Choroid plexus epithelial cell (primary cell): ENCODE measurements around the gene AKT1.
A peak's percentile ranks its signal among the peaks of the same experiment; 100 is the strongest.

ENCODE experiments used
- DNase-seq: peaks from one replicate; pipeline ENCODE4 v3.0.0-alpha.2; 2010; ENCODE audit warnings: low read depth
- H3K4me3 ChIP-seq: 2 replicates; pipeline ENCODE4 v1.5.1; 2011; ENCODE audit warnings: low read depth, mild to moderate bottlenecking, control low read depth, low read length, moderate library complexity
- TF ChIP-seq, protein P1 (sequence below): conservative IDR thresholded peaks from 2 replicates; pipeline ENCODE4 v1.5.1; 2011; ENCODE audit warnings: low read depth, mild to moderate bottlenecking, control low read depth, inconsistent platforms, low read length, moderate library complexity

Gene AKT1

GRCh38 chr14:104741803-104742251 lies 53.7 kb downstream of the AKT1 start:
- TF ChIP-seq, protein P1, sequence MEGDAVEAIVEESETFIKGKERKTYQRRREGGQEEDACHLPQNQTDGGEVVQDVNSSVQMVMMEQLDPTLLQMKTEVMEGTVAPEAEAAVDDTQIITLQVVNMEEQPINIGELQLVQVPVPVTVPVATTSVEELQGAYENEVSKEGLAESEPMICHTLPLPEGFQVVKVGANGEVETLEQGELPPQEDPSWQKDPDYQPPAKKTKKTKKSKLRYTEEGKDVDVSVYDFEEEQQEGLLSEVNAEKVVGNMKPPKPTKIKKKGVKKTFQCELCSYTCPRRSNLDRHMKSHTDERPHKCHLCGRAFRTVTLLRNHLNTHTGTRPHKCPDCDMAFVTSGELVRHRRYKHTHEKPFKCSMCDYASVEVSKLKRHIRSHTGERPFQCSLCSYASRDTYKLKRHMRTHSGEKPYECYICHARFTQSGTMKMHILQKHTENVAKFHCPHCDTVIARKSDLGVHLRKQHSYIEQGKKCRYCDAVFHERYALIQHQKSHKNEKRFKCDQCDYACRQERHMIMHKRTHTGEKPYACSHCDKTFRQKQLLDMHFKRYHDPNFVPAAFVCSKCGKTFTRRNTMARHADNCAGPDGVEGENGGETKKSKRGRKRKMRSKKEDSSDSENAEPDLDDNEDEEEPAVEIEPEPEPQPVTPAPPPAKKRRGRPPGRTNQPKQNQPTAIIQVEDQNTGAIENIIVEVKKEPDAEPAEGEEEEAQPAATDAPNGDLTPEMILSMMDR = no peak
- H3K4me3 ChIP-seq = no peak overlapping the region
- DNase-seq = no peak

GRCh38 chr14:104741108-104741802 lies 54.3 kb downstream of the AKT1 start:
- H3K4me3 ChIP-seq = no peak overlapping the region
- no peak for DNase-seq
- TF ChIP-seq, protein P1 = no peak

GRCh38 chr14:104739546-104740516 lies 55.7 kb downstream of the AKT1 start:
- DNase-seq = no peak
- TF ChIP-seq, protein P1 = no peak
- no peak overlapping the region for H3K4me3 ChIP-seq

GRCh38 chr14:104739026-104739425 lies 56.5 kb downstream of the AKT1 start:
- TF ChIP-seq, protein P1 = no peak
- DNase-seq = no peak
- no peak overlapping the region for H3K4me3 ChIP-seq

DNA sequence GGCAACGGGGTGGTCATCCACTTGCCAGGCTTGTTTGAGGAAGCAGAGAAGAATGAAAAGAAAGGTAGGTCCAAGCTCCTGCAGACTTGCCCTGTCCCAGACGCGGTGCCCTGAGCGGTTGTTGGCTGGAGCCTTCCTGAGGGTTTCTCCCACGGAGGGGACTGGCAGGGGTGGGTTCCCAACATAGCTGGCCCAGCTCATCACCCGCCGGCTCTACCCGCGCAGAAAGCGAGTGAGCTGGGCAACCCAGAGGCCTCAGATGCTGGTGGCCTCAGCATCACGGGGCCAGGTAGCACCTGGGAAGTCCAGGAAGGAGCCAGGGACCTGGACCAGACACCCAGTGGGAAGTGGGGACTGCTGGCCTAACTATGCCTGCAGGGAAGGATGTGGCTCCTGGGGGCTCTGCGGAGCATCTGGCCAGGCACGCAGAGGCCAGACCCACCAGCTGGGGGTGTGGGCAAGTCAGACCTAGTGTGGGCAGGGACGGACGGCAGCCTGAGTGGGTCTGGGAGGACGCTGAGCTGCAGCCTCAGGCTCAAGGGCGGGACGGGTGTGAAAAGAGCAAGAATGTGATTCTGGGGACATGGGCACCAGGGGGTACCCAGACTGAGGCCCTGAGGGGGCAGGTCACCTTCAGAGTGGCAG lies 57.1 kb downstream of the AKT1 start:
- H3K4me3 ChIP-seq = no peak overlapping the region
- TF ChIP-seq, protein P1 = no peak
- DNase-seq = no peak

DNA sequence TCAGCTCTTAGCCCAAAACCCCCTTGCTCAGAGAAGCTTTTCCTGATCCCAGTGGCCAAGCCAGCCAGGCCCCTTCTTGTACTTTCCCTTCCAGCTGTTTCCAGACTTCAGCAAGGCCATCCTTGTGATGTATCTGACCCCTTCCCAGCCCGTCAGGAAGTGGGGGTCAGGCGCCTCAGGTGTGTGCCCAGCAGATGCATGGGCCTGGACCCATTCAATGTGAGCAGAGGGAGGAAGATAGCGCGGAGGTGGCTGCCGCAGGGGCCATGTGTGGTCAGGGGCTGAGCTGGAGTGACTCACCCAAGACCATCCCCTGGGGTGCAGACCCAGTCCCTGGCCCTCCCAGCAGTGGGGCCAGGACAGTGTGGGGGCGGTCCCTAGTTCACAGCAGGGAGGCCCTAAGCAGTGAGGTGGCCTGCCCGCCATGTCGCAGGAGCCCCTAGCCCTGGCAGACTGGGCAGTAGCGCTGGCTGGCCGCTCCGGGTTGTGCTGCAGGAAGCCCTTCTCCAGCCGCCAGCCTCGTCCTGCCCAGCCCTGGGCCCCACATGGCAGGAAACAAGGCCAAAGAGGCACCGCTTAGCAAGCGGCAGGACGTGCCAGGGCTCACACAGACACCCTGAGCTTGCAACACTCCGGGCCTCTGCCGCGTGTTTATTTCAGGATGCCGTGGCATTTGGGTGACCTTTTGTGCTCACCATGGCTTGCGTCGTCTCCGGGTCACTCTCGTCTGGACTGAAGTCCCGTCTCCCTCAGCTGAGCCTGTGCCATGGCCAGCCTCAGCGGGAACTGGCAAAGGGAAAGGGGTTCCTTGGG lies 59.5 kb downstream of the AKT1 start:
- peak; percentile 81 for DNase-seq
- H3K4me3 ChIP-seq = no peak overlapping the region
- TF ChIP-seq, protein P1 = no peak
